HEK293 (cell line): ENCODE data around the gene PDZRN3.

Experiments used
- CTCF ChIA-PET: fragments of 350-600 bp; formaldehyde crosslinking; extraction: SDS; loops from one replicate; lab custom pipeline; 2021; ENCODE audit warnings: antibody characterized with exemption; lab: Yijun Ruan, JAX
- POLR2A ChIA-PET: fragments of 300-600 bp; formaldehyde crosslinking; extraction: SDS; loops from one replicate; lab custom pipeline; 2020; ENCODE audit warnings: antibody characterized with exemption, inconsistent platforms; lab: Yijun Ruan, JAX
- H3K27ac ChIP-seq: fragments of 200-500 bp; sonication (Bioruptor generic); 2 replicates; pipeline ENCODE4 v1.5.1; 2014; ENCODE audit warnings: low read depth, low read length, control low read depth, inconsistent platforms; ENCODE audit errors: extremely low read depth
- H3K36me3 ChIP-seq, 2 experiments: fragments of 200-500 bp in 1 of 2; sonication (Bioruptor generic) in 1 of 2; 1 replicate in 1 of 2; 2 replicates in 1 of 2; pipeline ENCODE4 v1.5.1; 2014 to 2017; ENCODE audit warnings: inconsistent platforms in 2 of 2, low read length in 2 of 2; ENCODE audit not compliant: control insufficient read depth in 2 of 2, insufficient read depth in 1 of 2
- H3K4me1 ChIP-seq: fragments of 200-500 bp; sonication (Bioruptor generic); 2 replicates; pipeline ENCODE4 v1.5.1; 2014; ENCODE audit warnings: mild to moderate bottlenecking, low read length, inconsistent platforms; ENCODE audit not compliant: control insufficient read depth, insufficient read depth
- H3K4me3 ChIP-seq: 2 replicates; pipeline ENCODE4 v1.5.1; 2011; ENCODE audit warnings: low read depth, mild to moderate bottlenecking, control low read depth, low read length, moderate library complexity
- H3K9me3 ChIP-seq: fragments of 200-500 bp; sonication (Bioruptor generic); 2 replicates; pipeline ENCODE4 v1.5.1; 2014; ENCODE audit warnings: low read depth, low read length, inconsistent platforms; ENCODE audit not compliant: control insufficient read depth, insufficient read depth
- FEZF1 ChIP-seq: fragments of 450-650 bp; formaldehyde crosslinking; IDR thresholded peaks from 2 replicates; pipeline ENCODE4 v1.5.1; 2016; ENCODE audit warnings: missing biosample characterization, missing genetic modification characterization
- GFI1B ChIP-seq: fragments of 450-650 bp; formaldehyde crosslinking; IDR thresholded peaks from 2 replicates; pipeline ENCODE4 v1.5.1; 2016; ENCODE audit warnings: missing biosample characterization, missing genetic modification characterization
- GLIS1 ChIP-seq: fragments of 450-650 bp; formaldehyde crosslinking; IDR thresholded peaks from 2 replicates; pipeline ENCODE4 v1.5.1; 2016; ENCODE audit warnings: missing biosample characterization, missing genetic modification characterization
- MYNN ChIP-seq: fragments of 450-650 bp; formaldehyde crosslinking; IDR thresholded peaks from 2 replicates; pipeline ENCODE4 v1.5.1; 2016; ENCODE audit warnings: missing biosample characterization, missing genetic modification characterization, borderline replicate concordance
- REPIN1 ChIP-seq: fragments of 450-650 bp; formaldehyde crosslinking; IDR thresholded peaks from 2 replicates; pipeline ENCODE4 v1.5.1; 2017; ENCODE audit warnings: missing biosample characterization, missing genetic modification characterization, low read depth
- TRIM28 ChIP-seq: IDR thresholded peaks from 2 replicates; pipeline ENCODE4 v1.6.1; 2011; ENCODE audit warnings: low read length, control low read depth, borderline replicate concordance
- WT1 ChIP-seq: fragments of 450-650 bp; formaldehyde crosslinking; IDR thresholded peaks from 2 replicates; pipeline ENCODE4 v1.5.1; 2016; ENCODE audit warnings: missing biosample characterization, missing genetic modification characterization
- ZBTB8A ChIP-seq: fragments of 450-650 bp; formaldehyde crosslinking; IDR thresholded peaks from 2 replicates; pipeline ENCODE4 v1.5.1; 2016; ENCODE audit warnings: missing biosample characterization, missing genetic modification characterization
- ZIC2 ChIP-seq: fragments of 450-650 bp; formaldehyde crosslinking; IDR thresholded peaks from 2 replicates; pipeline ENCODE4 v1.5.1; 2016; ENCODE audit warnings: missing biosample characterization, missing genetic modification characterization
- ZNF132 ChIP-seq: fragments of 450-650 bp; formaldehyde crosslinking; IDR thresholded peaks from 2 replicates; pipeline ENCODE4 v1.5.1; 2017; ENCODE audit warnings: missing biosample characterization, missing genetic modification characterization, borderline replicate concordance
- ZNF140 ChIP-seq: fragments of 450-650 bp; formaldehyde crosslinking; IDR thresholded peaks from 2 replicates; pipeline ENCODE4 v1.5.1; 2016; ENCODE audit warnings: missing biosample characterization, missing genetic modification characterization
- ZNF311 ChIP-seq: fragments of 450-650 bp; formaldehyde crosslinking; IDR thresholded peaks from 2 replicates; pipeline ENCODE4 v1.5.1; 2017; ENCODE audit warnings: missing biosample characterization, missing genetic modification characterization, borderline replicate concordance
- ZNF335 ChIP-seq: fragments of 450-650 bp; formaldehyde crosslinking; conservative IDR thresholded peaks from 2 replicates; pipeline ENCODE4 v1.5.1; 2016; ENCODE audit warnings: missing biosample characterization, missing genetic modification characterization
- ZNF423 ChIP-seq: fragments of 450-650 bp; formaldehyde crosslinking; IDR thresholded peaks from 2 replicates; pipeline ENCODE4 v1.5.1; 2016; ENCODE audit warnings: missing biosample characterization, missing genetic modification characterization
- ZNF48 ChIP-seq: fragments of 450-650 bp; formaldehyde crosslinking; IDR thresholded peaks from 2 replicates; pipeline ENCODE4 v1.5.1; 2016; ENCODE audit warnings: missing biosample characterization, missing genetic modification characterization
- ZNF514 ChIP-seq: fragments of 450-650 bp; formaldehyde crosslinking; IDR thresholded peaks from 2 replicates; pipeline ENCODE4 v1.5.1; 2016; ENCODE audit warnings: missing biosample characterization, missing genetic modification characterization
- ZNF843 ChIP-seq: fragments of 450-650 bp; formaldehyde crosslinking; IDR thresholded peaks from 2 replicates; pipeline ENCODE4 v1.5.1; 2016; ENCODE audit warnings: missing biosample characterization, missing genetic modification characterization
- TF ChIP-seq, protein P1 (sequence below): fragments of 450-650 bp; formaldehyde crosslinking; IDR thresholded peaks from 2 replicates; pipeline ENCODE4 v1.5.0; 2017; ENCODE audit warnings: missing biosample characterization, missing genetic modification characterization, borderline replicate concordance
- TF ChIP-seq, protein P2 (sequence below): fragments of 450-650 bp; formaldehyde crosslinking; IDR thresholded peaks from 2 replicates; pipeline ENCODE4 v1.5.1; 2016; ENCODE audit warnings: missing biosample characterization, missing genetic modification characterization

Gene PDZRN3

DNA sequence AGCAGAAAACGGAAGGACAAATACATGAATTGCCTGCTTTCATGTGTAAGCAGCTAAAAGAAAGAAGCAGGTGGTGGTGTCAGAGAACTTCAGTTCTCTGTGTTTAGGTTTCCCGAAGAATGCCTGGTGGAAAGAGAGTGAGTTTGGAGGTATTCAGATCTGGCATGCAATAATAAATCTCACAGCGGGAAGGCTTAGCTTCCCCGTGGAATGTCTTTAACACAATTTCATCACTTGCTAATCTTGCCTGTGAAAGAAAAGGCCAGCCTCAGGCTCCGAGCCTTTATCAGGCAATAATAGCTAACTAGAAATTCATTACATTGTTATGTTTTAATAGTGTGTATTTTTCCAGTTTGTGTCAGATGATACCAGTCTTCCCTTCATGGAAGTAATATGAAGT lies 220.3 kb downstream of the PDZRN3 start (continued):
- TF ChIP-seq, protein P1, sequence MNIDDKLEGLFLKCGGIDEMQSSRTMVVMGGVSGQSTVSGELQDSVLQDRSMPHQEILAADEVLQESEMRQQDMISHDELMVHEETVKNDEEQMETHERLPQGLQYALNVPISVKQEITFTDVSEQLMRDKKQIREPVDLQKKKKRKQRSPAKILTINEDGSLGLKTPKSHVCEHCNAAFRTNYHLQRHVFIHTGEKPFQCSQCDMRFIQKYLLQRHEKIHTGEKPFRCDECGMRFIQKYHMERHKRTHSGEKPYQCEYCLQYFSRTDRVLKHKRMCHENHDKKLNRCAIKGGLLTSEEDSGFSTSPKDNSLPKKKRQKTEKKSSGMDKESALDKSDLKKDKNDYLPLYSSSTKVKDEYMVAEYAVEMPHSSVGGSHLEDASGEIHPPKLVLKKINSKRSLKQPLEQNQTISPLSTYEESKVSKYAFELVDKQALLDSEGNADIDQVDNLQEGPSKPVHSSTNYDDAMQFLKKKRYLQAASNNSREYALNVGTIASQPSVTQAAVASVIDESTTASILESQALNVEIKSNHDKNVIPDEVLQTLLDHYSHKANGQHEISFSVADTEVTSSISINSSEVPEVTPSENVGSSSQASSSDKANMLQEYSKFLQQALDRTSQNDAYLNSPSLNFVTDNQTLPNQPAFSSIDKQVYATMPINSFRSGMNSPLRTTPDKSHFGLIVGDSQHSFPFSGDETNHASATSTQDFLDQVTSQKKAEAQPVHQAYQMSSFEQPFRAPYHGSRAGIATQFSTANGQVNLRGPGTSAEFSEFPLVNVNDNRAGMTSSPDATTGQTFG (tag by site-specific recombination), result no peak
- TF ChIP-seq ZNF311 (tag by site-specific recombination) (no peak), ZNF335 (peak; percentile 46), ZNF843 (tag by site-specific recombination) (peak; percentile 79), ZIC2 (peak; percentile 53; the same call in 1 of the 2 replicates), FEZF1 (tag by site-specific recombination) (peak; percentile 91)

DNA sequence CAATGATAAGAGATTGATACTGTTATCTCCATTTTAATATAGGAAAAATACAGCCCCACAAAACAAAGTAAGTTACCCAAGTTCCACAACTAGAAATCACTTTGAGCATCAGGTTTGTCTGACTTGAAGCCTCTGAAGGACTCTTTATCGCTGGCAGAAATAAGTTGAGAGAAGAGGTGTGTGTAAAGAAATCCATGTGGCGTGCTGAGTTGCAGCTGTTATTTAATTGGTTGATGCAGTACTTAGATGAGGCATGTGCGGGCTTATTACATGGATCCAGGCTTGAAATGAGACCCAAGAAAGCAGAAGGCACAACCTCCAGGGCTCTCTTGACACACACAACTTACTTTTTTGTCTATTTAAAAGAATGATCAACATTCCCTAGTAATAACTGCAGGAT lies 221.3 kb downstream of the PDZRN3 start:
- no peak overlapping the region for H3K27ac ChIP-seq
- H3K36me3 ChIP-seq, result no peaks in the 10 kb centered on the region
- ChIA-PET CTCF (no interaction called here), POLR2A (no interaction called here)
- no peaks in the 10 kb centered on the region for H3K4me1 ChIP-seq
- H3K9me3 ChIP-seq, result no peaks in the 10 kb centered on the region
- no peak overlapping the region for H3K4me3 ChIP-seq
- TF ChIP-seq ZNF132, result no peak
- TF ChIP-seq ZBTB8A (tag by site-specific recombination), result no peak
- TF ChIP-seq, protein P2, sequence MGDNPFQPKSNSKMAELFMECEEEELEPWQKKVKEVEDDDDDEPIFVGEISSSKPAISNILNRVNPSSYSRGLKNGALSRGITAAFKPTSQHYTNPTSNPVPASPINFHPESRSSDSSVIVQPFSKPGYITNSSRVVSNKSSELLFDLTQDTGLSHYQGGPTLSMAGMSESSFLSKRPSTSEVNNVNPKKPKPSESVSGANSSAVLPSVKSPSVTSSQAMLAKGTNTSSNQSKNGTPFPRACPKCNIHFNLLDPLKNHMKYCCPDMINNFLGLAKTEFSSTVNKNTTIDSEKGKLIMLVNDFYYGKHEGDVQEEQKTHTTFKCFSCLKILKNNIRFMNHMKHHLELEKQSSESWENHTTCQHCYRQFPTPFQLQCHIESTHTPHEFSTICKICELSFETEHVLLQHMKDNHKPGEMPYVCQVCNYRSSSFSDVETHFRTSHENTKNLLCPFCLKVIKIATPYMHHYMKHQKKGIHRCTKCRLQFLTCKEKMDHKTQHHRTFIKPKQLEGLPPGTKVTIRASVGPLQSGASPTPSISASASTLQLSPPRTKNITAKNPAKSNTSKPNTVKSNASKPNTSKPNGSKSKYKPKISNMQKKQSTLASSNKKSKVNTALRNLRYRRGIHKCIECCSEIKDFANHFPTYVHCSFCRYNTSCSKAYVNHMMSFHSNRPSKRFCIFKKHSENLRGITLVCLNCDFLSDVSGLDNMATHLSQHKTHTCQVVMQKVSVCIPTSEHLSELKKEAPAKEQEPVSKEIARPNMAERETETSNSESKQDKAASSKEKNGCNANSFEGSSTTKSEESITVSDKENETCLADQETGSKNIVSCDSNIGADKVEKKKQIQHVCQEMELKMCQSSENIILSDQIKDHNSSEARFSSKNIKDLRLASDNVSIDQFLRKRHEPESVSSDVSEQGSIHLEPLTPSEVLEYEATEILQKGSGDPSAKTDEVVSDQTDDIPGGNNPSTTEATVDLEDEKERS (tag by site-specific recombination), result no peak
- TF ChIP-seq ZNF423 (tag by site-specific recombination), result no peak
- no peak for TF ChIP-seq ZNF48
- no peak for TF ChIP-seq GLIS1 (tag by site-specific recombination)

- ChIA-PET CTCF (interaction anchor here (0.6 kb wide), 1 partner anchor 31 kb away, joined by 3 read pairs; no protein-coding TSS in a partner anchor), POLR2A (no interaction called here)
- no peak overlapping the region for H3K27ac ChIP-seq
- H3K36me3 ChIP-seq, result no peaks in the 10 kb centered on the region
- no peaks in the 10 kb centered on the region for H3K4me1 ChIP-seq
- H3K9me3 ChIP-seq, result no peaks in the 10 kb centered on the region
- H3K4me3 ChIP-seq, result no peak overlapping the region
- TF ChIP-seq MYNN (tag by site-specific recombination), result no peak
- no peak for TF ChIP-seq WT1 (tag by site-specific recombination)
- TF ChIP-seq ZNF514 (tag by site-specific recombination), result no peak
- TF ChIP-seq ZNF140 (tag by site-specific recombination), result no peak
- TF ChIP-seq GFI1B (tag by site-specific recombination), result no peak
- TF ChIP-seq REPIN1 (tag by site-specific recombination), result no peak
- TF ChIP-seq TRIM28, result no peak
- TF ChIP-seq, all 188 proteins: peak for 0
These were observed 223.0 kb downstream of the PDZRN3 start for GRCh38 chr3:73401616-73402279.
